GM21737 (cell line): ENCODE data around the gene KIF1B.
"Not testable (repeated sequence)": the region's sequence is repeated elsewhere in the genome, so short reads cannot be mapped to it uniquely, and the experiment has no call there.

Experiments
- ATAC-seq: cut with Tn5 transposase; IDR thresholded peaks from one replicate; pipeline ENCODE4 v1.9.1; 2021; ENCODE audit warnings: mild to moderate bottlenecking, moderate library complexity; ENCODE audit not compliant: unreplicated experiment

KIF1B gene

GRCh38 chr1:10326251-10326650 is 115.9 kb downstream of the KIF1B start:
- ATAC-seq, result no peak

GRCh38 chr1:10328180-10328963 is 118.0 kb downstream of the KIF1B start:
- ATAC-seq, result no peak

DNA sequence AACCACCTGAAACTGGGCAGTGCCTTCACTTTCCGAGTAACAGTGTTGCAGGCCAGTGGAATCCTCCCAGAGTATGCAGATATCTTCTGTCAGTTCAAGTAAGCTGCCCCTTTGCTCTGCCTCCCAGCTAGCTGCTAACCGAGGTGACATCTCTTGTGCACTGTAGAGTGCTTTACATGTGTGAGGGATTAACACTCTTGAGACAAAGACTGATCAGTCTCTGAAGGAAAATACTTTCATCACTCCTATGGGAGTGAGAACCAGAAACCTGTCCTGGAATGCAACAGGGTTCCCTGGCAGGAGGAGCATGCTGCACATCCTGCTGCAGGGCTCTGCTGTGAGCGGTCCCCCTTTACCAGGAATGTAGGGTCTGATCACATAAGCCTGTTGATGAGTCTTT is 127.1 kb downstream of the KIF1B start:
- ATAC-seq, result no peak

DNA sequence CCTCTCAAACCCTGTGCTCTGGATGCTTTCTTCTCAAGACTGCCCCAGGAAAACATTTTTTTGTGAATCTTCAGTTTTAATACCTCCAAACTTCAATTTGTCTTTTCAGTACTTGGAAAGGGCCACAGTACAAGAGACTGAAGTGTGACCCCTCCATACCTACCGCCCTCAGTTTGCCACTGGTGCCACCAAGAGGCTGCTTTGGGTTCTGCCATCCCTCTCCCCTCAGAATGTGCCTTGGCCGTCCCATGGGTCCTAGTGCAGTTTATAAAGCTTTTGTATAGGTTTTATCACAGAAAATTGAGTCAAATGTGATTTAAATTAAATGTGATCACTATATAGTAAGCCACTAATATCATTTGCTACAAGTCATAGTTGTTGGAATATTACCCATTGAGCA is 127.7 kb downstream of the KIF1B start:
- ATAC-seq, result no peak

DNA sequence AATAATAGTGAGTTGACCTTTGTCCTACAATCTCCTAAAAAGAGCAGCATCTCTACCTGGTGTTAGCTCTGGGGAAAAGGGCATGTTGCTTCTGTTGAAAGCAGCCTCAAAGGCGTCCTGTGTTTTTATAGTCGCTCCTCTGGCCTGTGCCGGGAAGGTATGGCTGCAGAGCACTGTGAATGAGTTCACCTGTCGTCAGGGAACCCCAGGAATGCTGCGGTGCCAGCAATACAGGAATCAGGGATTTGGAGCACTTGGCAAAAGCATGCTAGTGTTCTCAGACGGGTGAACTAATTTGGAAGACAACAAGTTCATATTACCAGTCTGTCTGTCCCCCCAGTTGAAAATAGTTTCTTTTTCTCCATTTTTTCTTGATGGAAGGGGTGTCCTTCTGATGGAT is 128.2 kb downstream of the KIF1B start:
- no peak for ATAC-seq

GRCh38 chr1:10339036-10339567 is 128.7 kb downstream of the KIF1B start:
- no peak for ATAC-seq

DNA sequence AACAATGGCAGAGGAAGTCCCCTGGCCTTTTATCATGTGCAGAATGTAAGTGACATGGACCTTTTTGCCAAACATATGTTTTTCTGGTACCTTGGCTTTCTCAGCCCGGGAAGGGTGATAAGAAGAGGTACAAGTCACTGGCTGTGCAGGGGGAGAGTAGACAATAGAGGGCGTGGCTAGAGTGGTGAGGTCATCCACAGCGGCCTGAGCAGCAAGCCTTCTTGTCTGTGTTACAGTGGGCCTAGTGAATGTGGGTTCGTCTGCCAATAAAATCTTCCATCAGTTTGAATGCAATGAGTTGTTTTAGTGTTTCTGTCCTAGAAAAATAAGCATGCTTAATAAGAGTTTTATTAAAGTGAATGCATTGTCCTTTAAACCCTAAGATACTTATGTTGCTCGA is 129.4 kb downstream of the KIF1B start:
- ATAC-seq, result no peak

- ATAC-seq, result no peak
These were observed 130.7 kb downstream of the KIF1B start for GRCh38 chr1:10340930-10341590.

- ATAC-seq, result no peak
These were observed 136.7 kb downstream of the KIF1B start for GRCh38 chr1:10347109-10347508.

DNA sequence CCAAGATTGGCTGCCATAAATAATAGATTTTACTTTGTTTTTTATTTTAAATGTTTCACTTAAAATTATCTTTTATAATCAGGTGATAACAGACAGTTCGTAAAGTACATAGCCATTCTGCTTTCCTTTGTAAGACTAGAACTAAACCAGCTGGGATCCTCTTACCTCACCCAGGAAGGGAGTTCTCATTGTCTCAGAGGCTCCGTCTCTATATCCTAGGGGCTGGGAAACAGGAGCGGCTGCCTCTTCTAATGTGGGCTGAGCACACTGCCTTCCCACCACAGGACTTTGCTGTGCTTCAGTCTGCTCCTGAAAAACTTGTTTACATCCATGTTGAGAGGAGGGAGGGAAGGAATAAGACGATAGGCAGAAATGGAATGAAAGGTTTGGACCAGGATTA is 142.9 kb downstream of the KIF1B start:
- no peak for ATAC-seq

DNA sequence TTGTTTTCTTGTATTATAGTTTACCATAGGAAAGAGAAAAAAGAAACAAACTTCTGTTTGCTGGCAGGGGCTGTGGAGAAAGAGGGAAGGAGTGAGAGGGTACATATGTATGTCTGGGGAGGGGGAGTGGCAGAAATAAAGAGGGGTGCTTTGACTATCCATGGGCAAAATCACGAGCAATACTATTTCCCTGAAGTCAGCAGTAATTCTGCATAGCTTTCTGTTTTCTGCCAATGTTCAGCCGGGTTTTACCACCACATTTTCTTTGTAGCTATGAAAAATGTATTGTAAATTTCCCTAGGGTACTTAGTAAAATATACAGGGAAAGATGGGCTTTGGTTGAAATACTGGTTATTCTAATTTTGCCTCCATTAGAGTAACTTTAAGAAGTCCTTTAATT is 143.3 kb downstream of the KIF1B start:
- no peak for ATAC-seq

DNA sequence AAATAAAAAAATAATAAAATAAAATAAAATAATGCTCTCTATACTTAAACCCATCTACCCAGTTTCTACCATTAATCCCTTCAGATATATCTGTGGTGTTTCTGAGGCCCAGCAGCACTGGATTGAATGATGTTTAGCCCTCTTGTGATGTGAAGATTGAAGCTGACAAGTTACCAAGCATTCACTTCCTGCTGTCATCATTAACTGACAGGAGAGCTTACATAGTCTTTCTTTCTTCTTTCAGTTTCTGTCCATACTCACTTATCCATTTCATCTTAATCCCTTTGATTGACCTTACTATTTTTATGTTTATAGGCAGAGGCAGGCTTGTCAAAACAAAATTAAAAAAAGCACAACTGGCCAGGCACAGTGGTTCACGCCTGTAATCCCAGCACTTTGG is 149.7 kb downstream of the KIF1B start:
- no peak for ATAC-seq

DNA sequence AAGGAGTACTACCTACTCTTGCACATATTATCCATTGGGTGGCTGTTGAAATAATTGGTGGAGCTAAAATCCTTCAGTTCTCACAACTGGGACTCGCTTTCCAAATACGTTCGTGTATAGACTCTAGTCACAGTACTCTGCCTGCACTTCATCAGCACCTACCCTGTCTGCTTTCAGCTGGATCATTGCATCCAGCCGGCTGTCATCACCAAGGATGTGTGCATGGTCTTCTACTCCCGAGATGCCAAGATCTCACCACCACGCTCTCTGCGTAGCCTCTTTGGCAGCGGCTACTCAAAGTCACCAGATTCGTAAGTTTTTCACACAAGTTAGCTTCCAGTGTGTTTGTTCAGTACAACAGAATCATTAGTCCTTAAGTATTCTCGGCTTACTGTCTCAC is 151.1 kb downstream of the KIF1B start:
- ATAC-seq, result no peak

DNA sequence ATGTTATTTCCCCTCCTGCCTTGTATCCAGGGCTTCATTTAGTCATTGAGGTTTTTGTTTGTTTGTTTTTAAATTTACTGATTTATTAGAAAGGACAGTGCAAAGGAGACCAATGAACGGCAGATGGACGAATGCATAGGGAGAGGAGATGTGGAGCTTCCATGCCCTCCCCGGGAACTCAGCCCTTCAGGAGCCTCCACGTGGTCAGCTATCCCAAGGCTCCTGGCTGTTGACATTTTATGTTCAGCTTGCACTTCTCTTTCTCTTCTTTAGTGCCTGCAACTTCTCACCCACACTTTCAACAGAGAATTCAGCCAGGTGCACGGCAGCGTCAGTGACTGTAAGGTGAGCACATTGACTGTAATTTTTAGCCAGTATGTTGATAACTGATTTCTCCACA is 157.8 kb downstream of the KIF1B start:
- no peak for ATAC-seq

GRCh38 chr1:10374442-10374860 is 164.1 kb downstream of the KIF1B start:
- no peak for ATAC-seq

- ATAC-seq, result not testable (repeated sequence)
These were observed 167.1 kb downstream of the KIF1B start for GRCh38 chr1:10377365-10378029.

DNA sequence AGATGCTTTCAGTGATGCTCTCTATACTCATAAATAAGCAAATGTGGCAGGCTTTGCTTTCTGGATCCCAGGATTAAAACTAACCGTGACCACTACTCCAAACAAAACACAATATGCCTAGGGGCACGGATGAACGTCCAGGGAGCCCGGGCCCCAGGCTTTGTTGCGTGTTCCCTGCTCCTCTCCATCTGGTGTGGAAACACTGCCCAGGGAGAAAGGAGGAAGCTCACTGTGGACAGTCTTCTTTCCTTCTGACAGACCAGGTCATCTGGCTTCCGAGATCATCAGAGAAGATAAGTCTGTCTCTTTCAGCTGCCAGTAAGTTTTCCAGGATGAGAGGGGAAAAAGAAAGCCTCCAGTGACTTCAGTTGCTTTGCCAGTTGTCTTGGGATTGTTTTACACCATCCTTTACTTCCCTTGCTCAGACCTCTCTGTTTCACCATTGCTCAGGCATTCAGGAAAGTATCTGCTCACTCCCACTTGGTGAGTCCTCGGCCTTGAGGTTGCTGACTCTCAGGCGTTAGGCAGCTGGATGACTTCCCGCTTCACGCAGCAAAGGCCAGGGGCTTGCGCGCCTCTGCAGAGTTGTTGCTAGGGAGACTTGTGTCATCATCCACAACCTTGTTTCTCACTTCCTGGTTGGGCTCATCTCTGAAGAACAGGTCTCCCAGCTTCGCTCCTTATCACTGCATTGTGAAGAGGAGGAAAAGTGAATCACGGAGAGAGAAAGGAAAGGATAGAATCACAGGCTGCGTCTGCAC is 167.9 kb downstream of the KIF1B start:
- ATAC-seq, result no peak

- no peak for ATAC-seq
These were observed 168.8 kb downstream of the KIF1B start for GRCh38 chr1:10379101-10379620.

- ATAC-seq, result no peak
These were observed 169.3 kb downstream of the KIF1B start for GRCh38 chr1:10379676-10380075.

DNA sequence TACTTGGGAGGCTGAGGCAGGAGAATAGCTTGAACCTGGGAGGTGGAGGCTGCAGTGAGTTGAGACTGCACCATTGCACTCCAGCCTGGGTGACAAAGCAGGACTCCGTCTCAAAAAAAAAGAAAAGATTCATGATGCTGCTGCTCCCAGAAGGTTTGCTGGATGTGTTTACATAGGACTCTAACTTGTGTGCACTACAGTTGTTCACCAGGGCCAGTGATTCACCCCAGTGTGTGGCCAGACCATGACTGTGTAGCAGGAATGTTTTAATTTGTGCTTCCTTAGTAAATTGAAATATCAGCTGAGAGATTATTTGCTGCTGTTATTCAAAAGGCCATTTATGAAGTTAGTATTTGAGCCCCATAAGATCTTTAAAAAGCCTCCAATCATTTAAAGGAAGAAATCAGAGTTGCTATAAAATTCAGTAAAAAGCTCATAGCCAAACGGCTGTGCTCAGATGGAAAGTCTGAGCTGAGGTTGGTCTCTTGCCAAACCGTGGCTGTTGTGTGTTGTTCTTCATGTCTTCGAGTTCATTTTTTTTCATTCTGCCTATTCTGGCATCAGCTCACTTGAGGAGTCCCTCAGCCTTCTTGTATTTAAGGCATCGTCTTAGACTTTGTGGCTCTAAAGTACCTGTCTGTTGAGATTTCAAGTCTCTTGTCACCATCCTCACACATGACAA is 170.4 kb downstream of the KIF1B start:
- ATAC-seq, result no peak
